Right lobe of liver (tissue), 4 donors: ENCODE results near the gene CDCA4.

Source experiments
- CTCF ChIP-seq, 4 donors: fragments of 200-600 bp in 3 of 4; fragments of 450-650 bp in 1 of 4; IDR thresholded peaks; one replicate each; pipeline versions ENCODE4 v1.5.1 to v1.8.0; 2016 to 2022; ENCODE audit warnings: antibody characterized with exemption in 4 of 4, mild to moderate bottlenecking in 2 of 4
- POLR2A ChIP-seq: fragments of 450-650 bp; IDR thresholded peaks from one replicate; pipeline ENCODE4 v1.6.1; 2017; ENCODE audit warnings: antibody characterized with exemption, mild to moderate bottlenecking
- donor health status: DM: no; HTN: no; CAD: no.
- donor health status: DM: no; HTN: no; CAD: no.
- donor health status: DM: no; HTN: yes; CAD: no.

- no peak for TF ChIP-seq CTCF (IDR thresholded peaks at IDR 0.05)
- no peak for TF ChIP-seq POLR2A
Measured at GRCh38 chr14:105068818-105069217, 47.9 kb upstream of the CDCA4 start.
